ENCODE results near the gene E2F6.
A peak's percentile ranks its signal among the peaks of the same experiment; 100 is the strongest.

E2F6 gene

GRCh38 chr2:11437602-11438001 lies 28.4 kb downstream of the E2F6 start:
- peaks cover 0 to 13% (median 8%) of the 10 kb centered on the region in 5 donors for H3K36me3 ChIP-seq (ENCODE audit: control insufficient read depth in 5 of 5, insufficient read depth in 5 of 5, low read length in 5 of 5)
- H3K9me3 ChIP-seq (ENCODE audit: control insufficient read depth in 5 of 5, low read length in 5 of 5) = peaks cover 0 to 5% (median 0%) of the 10 kb centered on the region in 5 donors
- H3K9ac ChIP-seq (ENCODE audit: low read length in 5 of 5) = no peak overlapping the region
- H3K27ac ChIP-seq (ENCODE audit: low read depth, low read length) = no peak overlapping the region
- H3K4me1 ChIP-seq (ENCODE audit: control insufficient read depth in 5 of 5, insufficient read depth in 5 of 5, low read length in 5 of 5) = peaks cover 0 to 6% (median 0%) of the 10 kb centered on the region in 5 donors
- no peaks in the 10 kb centered on the region for H3K27me3 ChIP-seq (ENCODE audit: control insufficient read depth in 5 of 5, insufficient read depth in 4 of 5, low read length in 5 of 5)
- H3K4me3 ChIP-seq (ENCODE audit: low read depth in 1 of 5, low read length in 5 of 5) = no peak overlapping the region

- no peak overlapping the region for H3K27ac ChIP-seq (ENCODE audit: low read depth, low read length)
- H3K9me3 ChIP-seq (ENCODE audit: control insufficient read depth in 5 of 5, low read length in 5 of 5) = peaks cover 0 to 5% (median 0%) of the 10 kb centered on the region in 5 donors
- no peaks in the 10 kb centered on the region for H3K27me3 ChIP-seq (ENCODE audit: control insufficient read depth in 5 of 5, insufficient read depth in 4 of 5, low read length in 5 of 5)
- H3K9ac ChIP-seq (ENCODE audit: low read length in 5 of 5) = no peak overlapping the region
- H3K4me1 ChIP-seq (ENCODE audit: control insufficient read depth in 5 of 5, insufficient read depth in 5 of 5, low read length in 5 of 5) = peaks cover 0 to 6% (median 0%) of the 10 kb centered on the region in 5 donors
- H3K4me3 ChIP-seq (ENCODE audit: low read depth in 1 of 5, low read length in 5 of 5) = no peak overlapping the region
- peaks cover 0 to 3% (median 0%) of the 10 kb centered on the region in 5 donors for H3K36me3 ChIP-seq (ENCODE audit: control insufficient read depth in 5 of 5, insufficient read depth in 5 of 5, low read length in 5 of 5)
Observed at GRCh38 chr2:11435036-11435435, 30.9 kb downstream of the E2F6 start.

GRCh38 chr2:11434443-11434842 lies 31.5 kb downstream of the E2F6 start:
- no peak overlapping the region for H3K27ac ChIP-seq (ENCODE audit: low read depth, low read length)
- no peak overlapping the region for H3K9ac ChIP-seq (ENCODE audit: low read length in 5 of 5)
- no peaks in the 10 kb centered on the region for H3K27me3 ChIP-seq (ENCODE audit: control insufficient read depth in 5 of 5, insufficient read depth in 4 of 5, low read length in 5 of 5)
- H3K9me3 ChIP-seq (ENCODE audit: control insufficient read depth in 5 of 5, low read length in 5 of 5) = peaks cover 0 to 5% (median 0%) of the 10 kb centered on the region in 5 donors
- peaks cover 0 to 6% (median 0%) of the 10 kb centered on the region in 5 donors for H3K4me1 ChIP-seq (ENCODE audit: control insufficient read depth in 5 of 5, insufficient read depth in 5 of 5, low read length in 5 of 5)
- H3K4me3 ChIP-seq (ENCODE audit: low read depth in 1 of 5, low read length in 5 of 5) = no peak overlapping the region
- H3K36me3 ChIP-seq (ENCODE audit: control insufficient read depth in 5 of 5, insufficient read depth in 5 of 5, low read length in 5 of 5) = peaks cover 0 to 3% (median 0%) of the 10 kb centered on the region in 5 donors

GRCh38 chr2:11433822-11434221 lies 32.1 kb downstream of the E2F6 start:
- H3K9me3 ChIP-seq (ENCODE audit: control insufficient read depth in 5 of 5, low read length in 5 of 5) = peaks cover 0 to 4% (median 0%) of the 10 kb centered on the region in 5 donors
- peaks cover 0 to 3% (median 0%) of the 10 kb centered on the region in 5 donors for H3K36me3 ChIP-seq (ENCODE audit: control insufficient read depth in 5 of 5, insufficient read depth in 5 of 5, low read length in 5 of 5)
- no peak overlapping the region for H3K27ac ChIP-seq (ENCODE audit: low read depth, low read length)
- H3K27me3 ChIP-seq (ENCODE audit: control insufficient read depth in 5 of 5, insufficient read depth in 4 of 5, low read length in 5 of 5) = no peaks in the 10 kb centered on the region
- H3K4me3 ChIP-seq (ENCODE audit: low read depth in 1 of 5, low read length in 5 of 5) = no peak overlapping the region
- peaks cover 0 to 6% (median 0%) of the 10 kb centered on the region in 5 donors for H3K4me1 ChIP-seq (ENCODE audit: control insufficient read depth in 5 of 5, insufficient read depth in 5 of 5, low read length in 5 of 5)
- H3K9ac ChIP-seq (ENCODE audit: low read length in 5 of 5) = no peak overlapping the region

GRCh38 chr2:11430729-11431128 lies 35.2 kb downstream of the E2F6 start:
- no peak overlapping the region for H3K4me3 ChIP-seq (ENCODE audit: low read depth in 1 of 5, low read length in 5 of 5)
- H3K9ac ChIP-seq (ENCODE audit: low read length in 5 of 5) = no peak overlapping the region
- H3K27ac ChIP-seq (ENCODE audit: low read depth, low read length) = no peak overlapping the region
- H3K4me1 ChIP-seq (ENCODE audit: control insufficient read depth in 5 of 5, insufficient read depth in 5 of 5, low read length in 5 of 5) = no peaks in the 10 kb centered on the region
- peaks cover 0 to 3% (median 0%) of the 10 kb centered on the region in 5 donors for H3K36me3 ChIP-seq (ENCODE audit: control insufficient read depth in 5 of 5, insufficient read depth in 5 of 5, low read length in 5 of 5)
- H3K9me3 ChIP-seq (ENCODE audit: control insufficient read depth in 5 of 5, low read length in 5 of 5) = no peaks in the 10 kb centered on the region
- no peaks in the 10 kb centered on the region for H3K27me3 ChIP-seq (ENCODE audit: control insufficient read depth in 5 of 5, insufficient read depth in 4 of 5, low read length in 5 of 5)

- no peaks in the 10 kb centered on the region for H3K36me3 ChIP-seq (ENCODE audit: control insufficient read depth in 5 of 5, insufficient read depth in 5 of 5, low read length in 5 of 5)
- no peak overlapping the region for H3K4me3 ChIP-seq (ENCODE audit: low read depth in 1 of 5, low read length in 5 of 5)
- no peak overlapping the region for H3K27ac ChIP-seq (ENCODE audit: low read depth, low read length)
- no peaks in the 10 kb centered on the region for H3K9me3 ChIP-seq (ENCODE audit: control insufficient read depth in 5 of 5, low read length in 5 of 5)
- peaks cover 0 to 10% (median 9%) of the 10 kb centered on the region in 5 donors for H3K4me1 ChIP-seq (ENCODE audit: control insufficient read depth in 5 of 5, insufficient read depth in 5 of 5, low read length in 5 of 5)
- H3K9ac ChIP-seq (ENCODE audit: low read length in 5 of 5) = no peak overlapping the region
- H3K27me3 ChIP-seq (ENCODE audit: control insufficient read depth in 5 of 5, insufficient read depth in 4 of 5, low read length in 5 of 5) = no peaks in the 10 kb centered on the region
Observed at GRCh38 chr2:11427224-11427623, 38.7 kb downstream of the E2F6 start.

GRCh38 chr2:11422901-11423435 lies 43.0 kb downstream of the E2F6 start:
- Histone ChIP-seq H3K4me3 (ENCODE audit: low read depth in 1 of 5, low read length in 5 of 5) (no peak overlapping the region), H3K36me3 (ENCODE audit: control insufficient read depth in 5 of 5, insufficient read depth in 5 of 5, low read length in 5 of 5) (no peaks in the 10 kb centered on the region), H3K27ac (ENCODE audit: low read depth, low read length) (peak overlapping the region; percentile 66), H3K9me3 (ENCODE audit: control insufficient read depth in 5 of 5, low read length in 5 of 5) (peaks cover 0 to 6% (median 5%) of the 10 kb centered on the region in 5 donors), H3K9ac (ENCODE audit: low read length in 5 of 5) (no peak overlapping the region), H3K27me3 (ENCODE audit: control insufficient read depth in 5 of 5, insufficient read depth in 4 of 5, low read length in 5 of 5) (no peaks in the 10 kb centered on the region), H3K4me1 (ENCODE audit: control insufficient read depth in 5 of 5, insufficient read depth in 5 of 5, low read length in 5 of 5) (peaks cover 0 to 35% (median 15%) of the 10 kb centered on the region in 5 donors)

GRCh38 chr2:11422491-11422865 lies 43.5 kb downstream of the E2F6 start:
- H3K27ac ChIP-seq (ENCODE audit: low read depth, low read length) = peak overlapping the region; percentile 66
- no peak overlapping the region for H3K9ac ChIP-seq (ENCODE audit: low read length in 5 of 5)
- H3K36me3 ChIP-seq (ENCODE audit: control insufficient read depth in 5 of 5, insufficient read depth in 5 of 5, low read length in 5 of 5) = no peaks in the 10 kb centered on the region

GRCh38 chr2:11421863-11422490 lies 44.0 kb downstream of the E2F6 start:
- H3K27ac ChIP-seq (ENCODE audit: low read depth, low read length) = peak overlapping the region; percentile 66

More at GRCh38 chr2:11422491-11422865, 43.5 kb downstream of the E2F6 start:
- H3K27me3 ChIP-seq (ENCODE audit: control insufficient read depth in 5 of 5, insufficient read depth in 4 of 5, low read length in 5 of 5) = no peaks in the 10 kb centered on the region
- H3K9me3 ChIP-seq (ENCODE audit: control insufficient read depth in 5 of 5, low read length in 5 of 5) = peaks cover 0 to 8% (median 7%) of the 10 kb centered on the region in 5 donors
- H3K4me3 ChIP-seq (ENCODE audit: low read depth in 1 of 5, low read length in 5 of 5) = no peak overlapping the region
- peaks cover 0 to 35% (median 15%) of the 10 kb centered on the region in 5 donors for H3K4me1 ChIP-seq (ENCODE audit: control insufficient read depth in 5 of 5, insufficient read depth in 5 of 5, low read length in 5 of 5)

GRCh38 chr2:11420671-11421070 lies 45.3 kb downstream of the E2F6 start:
- Histone ChIP-seq H3K27ac (ENCODE audit: low read depth, low read length) (peak overlapping the region; percentile 66), H3K4me3 (ENCODE audit: low read depth in 1 of 5, low read length in 5 of 5) (no peak overlapping the region), H3K4me1 (ENCODE audit: control insufficient read depth in 5 of 5, insufficient read depth in 5 of 5, low read length in 5 of 5) (peaks cover 0 to 35% (median 15%) of the 10 kb centered on the region in 5 donors), H3K9me3 (ENCODE audit: control insufficient read depth in 5 of 5, low read length in 5 of 5) (peaks cover 0 to 8% (median 7%) of the 10 kb centered on the region in 5 donors), H3K27me3 (ENCODE audit: control insufficient read depth in 5 of 5, insufficient read depth in 4 of 5, low read length in 5 of 5) (no peaks in the 10 kb centered on the region), H3K9ac (ENCODE audit: low read length in 5 of 5) (peak overlapping the region in 2 of 5 donors; percentile 11 to 19), H3K36me3 (ENCODE audit: control insufficient read depth in 5 of 5, insufficient read depth in 5 of 5, low read length in 5 of 5) (no peaks in the 10 kb centered on the region)

More at GRCh38 chr2:11421863-11422490, 44.0 kb downstream of the E2F6 start:
- H3K4me1 ChIP-seq (ENCODE audit: control insufficient read depth in 5 of 5, insufficient read depth in 5 of 5, low read length in 5 of 5) = peaks cover 0 to 35% (median 15%) of the 10 kb centered on the region in 5 donors
- peaks cover 0 to 8% (median 7%) of the 10 kb centered on the region in 5 donors for H3K9me3 ChIP-seq (ENCODE audit: control insufficient read depth in 5 of 5, low read length in 5 of 5)
- no peaks in the 10 kb centered on the region for H3K27me3 ChIP-seq (ENCODE audit: control insufficient read depth in 5 of 5, insufficient read depth in 4 of 5, low read length in 5 of 5)
- no peak overlapping the region for H3K4me3 ChIP-seq (ENCODE audit: low read depth in 1 of 5, low read length in 5 of 5)
- H3K36me3 ChIP-seq (ENCODE audit: control insufficient read depth in 5 of 5, insufficient read depth in 5 of 5, low read length in 5 of 5) = no peaks in the 10 kb centered on the region
- H3K9ac ChIP-seq (ENCODE audit: low read length in 5 of 5) = no peak overlapping the region

All from subcutaneous abdominal adipose tissue (tissue), 5 donors.